Stimulated activated memory B cell treated with anti-CD40 and anti-IgM and Interleukin-4, amounts not matched to agents 10 μg/mL and 1 μg/mL and 100 μg/mL, for 72 hours (primary cell): Measurements from ENCODE around the gene KCNK2.

Experiments
- ATAC-seq: fragments of 150-1000 bp; cut with Tn5 transposase; 2 replicates; pipeline ENCODE4 v1.10.0; 2021
- H3K27ac Mint-ChIP-seq: one replicate; pipeline ENCODE4 v1.8.0; 2022; ENCODE audit warnings: mild to moderate bottlenecking, mixed read lengths
- H3K27me3 Mint-ChIP-seq: one replicate; pipeline ENCODE4 v1.8.0; 2022; ENCODE audit warnings: mixed read lengths
- H3K36me3 Mint-ChIP-seq: one replicate; pipeline ENCODE4 v1.8.0; 2022; ENCODE audit warnings: mixed read lengths
- H3K4me1 Mint-ChIP-seq: one replicate; pipeline ENCODE4 v1.8.0; 2022; ENCODE audit warnings: mixed read lengths
- H3K4me3 Mint-ChIP-seq: one replicate; pipeline ENCODE4 v1.8.0; 2022; ENCODE audit warnings: mild to moderate bottlenecking, moderate library complexity, mixed read lengths
- H3K9me3 Mint-ChIP-seq: one replicate; pipeline ENCODE4 v1.8.0; 2022; ENCODE audit warnings: mixed read lengths

KCNK2 gene

DNA sequence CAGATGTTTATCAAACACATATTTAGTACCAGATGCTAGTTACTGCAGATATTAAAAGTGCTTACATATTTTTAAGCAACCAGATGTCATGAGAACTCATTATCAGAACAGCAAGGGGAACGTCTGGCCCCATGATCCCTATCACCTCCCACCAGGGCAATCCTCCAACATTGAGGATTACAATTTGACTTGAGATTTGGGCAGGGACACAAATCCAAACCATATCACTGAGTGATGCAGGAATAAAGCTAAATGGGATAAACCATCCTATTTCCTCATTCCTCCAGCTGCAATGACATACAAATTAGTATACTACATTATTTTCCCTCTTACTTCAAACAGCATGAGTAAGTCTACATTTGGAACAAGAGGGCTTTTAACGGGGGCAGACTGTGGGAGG, 3.1 kb upstream of the KCNK2 start:
- no peak overlapping the region for H3K4me3 Mint-ChIP-seq
- H3K9me3 Mint-ChIP-seq: peaks cover 3% of the 10 kb centered on the region
- ATAC-seq: no peak
- H3K36me3 Mint-ChIP-seq: no peaks in the 10 kb centered on the region
- H3K4me1 Mint-ChIP-seq: peaks cover 5% of the 10 kb centered on the region
- H3K27me3 Mint-ChIP-seq: peaks cover 37% of the 10 kb centered on the region
- no peak overlapping the region for H3K27ac Mint-ChIP-seq

DNA sequence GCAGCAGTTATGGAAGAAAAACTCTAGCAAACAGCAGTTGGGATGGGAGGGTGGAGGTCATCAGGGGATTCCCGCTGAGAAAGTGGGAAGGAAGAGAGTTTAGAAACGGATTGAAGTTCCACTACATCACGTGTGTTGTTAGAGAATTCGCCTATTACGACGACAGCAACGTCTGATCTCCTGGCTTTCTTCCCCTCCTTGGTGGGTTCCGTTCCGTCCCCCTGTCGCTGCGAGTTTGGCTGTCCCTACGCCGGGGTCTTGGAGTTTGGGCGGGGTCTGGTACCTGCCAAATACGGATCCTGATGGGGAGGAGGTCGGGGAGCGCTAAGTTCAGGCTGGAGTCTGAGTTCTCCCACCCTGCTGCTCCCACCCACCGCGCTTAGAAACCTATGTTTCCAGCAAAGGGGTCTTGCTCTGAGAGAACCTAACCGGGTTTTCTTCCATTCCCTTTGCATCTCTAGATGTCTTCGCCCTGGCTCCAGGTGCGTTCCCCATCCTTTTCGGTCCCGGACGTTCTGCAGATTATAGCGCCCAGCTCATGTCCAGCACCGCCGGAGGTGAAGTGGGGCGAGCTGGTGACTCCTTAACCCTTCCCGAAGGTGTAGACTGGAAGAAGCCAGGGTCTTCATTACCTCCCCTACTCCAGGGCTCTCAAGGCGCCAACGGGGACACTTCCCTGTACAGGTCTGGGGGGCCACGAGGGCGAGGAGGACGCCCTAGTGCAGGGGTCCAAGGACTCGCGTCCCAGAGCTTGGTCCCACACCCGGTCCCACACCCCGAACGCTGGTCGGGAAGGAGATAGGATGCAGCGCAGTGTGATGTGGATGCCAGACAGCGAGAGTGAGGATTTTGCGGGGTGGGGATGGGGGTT, 641 bp upstream of the KCNK2 start:
- Mint-ChIP-seq H3K27ac (no peak overlapping the region), H3K36me3 (no peaks in the 10 kb centered on the region), H3K4me3 (no peak overlapping the region), H3K9me3 (peaks cover 7% of the 10 kb centered on the region), H3K4me1 (peaks cover 5% of the 10 kb centered on the region), H3K27me3 (peaks cover 45% of the 10 kb centered on the region)
- ATAC-seq: no peak

DNA sequence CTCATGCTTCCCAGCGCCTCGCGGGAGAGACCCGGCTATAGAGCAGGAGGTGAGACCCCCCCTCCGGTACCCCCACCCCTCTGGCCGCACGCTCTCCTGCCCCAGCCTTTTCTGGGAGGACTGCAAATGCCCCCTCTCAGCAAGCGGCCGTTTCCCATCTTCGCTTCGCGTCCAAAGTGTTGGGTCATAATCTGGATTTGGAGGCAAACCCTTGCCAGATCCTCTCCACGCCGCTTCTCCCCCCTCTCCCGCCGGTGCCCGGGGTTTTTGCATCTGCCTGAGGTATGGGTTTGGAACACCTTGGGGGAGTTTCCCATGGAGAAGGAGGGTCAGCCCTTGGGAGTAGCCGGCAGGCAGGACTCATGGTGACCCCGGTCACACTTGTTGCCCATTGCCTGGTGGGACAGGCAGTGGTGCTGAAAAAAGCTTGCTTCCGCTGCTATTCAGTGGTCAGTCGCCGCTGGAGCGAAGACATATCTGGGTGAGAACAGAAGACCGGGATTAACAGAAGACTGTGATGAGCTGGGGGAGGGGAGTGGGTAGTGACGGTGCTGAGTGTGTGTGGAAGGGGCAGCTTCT, 935 bp downstream of the KCNK2 start:
- ATAC-seq: no peak
- Mint-ChIP-seq H3K4me3 (no peak overlapping the region), H3K27me3 (peaks cover 47% of the 10 kb centered on the region), H3K36me3 (no peaks in the 10 kb centered on the region), H3K27ac (no peak overlapping the region), H3K9me3 (peaks cover 4% of the 10 kb centered on the region), H3K4me1 (peaks cover 5% of the 10 kb centered on the region)

DNA sequence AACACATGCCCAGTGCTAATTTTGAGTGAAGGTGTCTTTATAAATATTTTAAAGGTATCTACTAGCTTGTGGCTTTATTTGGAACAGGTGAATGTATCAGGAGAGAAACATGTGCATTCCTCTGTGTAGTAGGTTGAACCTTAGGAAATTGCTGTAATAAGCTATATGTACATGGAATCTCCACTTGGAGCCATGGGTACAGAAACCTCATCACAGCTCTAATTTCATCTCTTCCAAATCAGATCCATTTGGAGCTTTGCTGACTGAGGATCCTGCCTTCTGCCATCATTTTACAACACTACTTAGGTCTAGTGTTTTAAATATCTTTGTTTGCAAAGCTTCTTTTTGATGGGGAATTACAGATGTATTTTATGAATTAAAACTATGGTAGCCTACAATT, 2.1 kb downstream of the KCNK2 start:
- H3K27me3 Mint-ChIP-seq: peaks cover 47% of the 10 kb centered on the region
- no peaks in the 10 kb centered on the region for H3K36me3 Mint-ChIP-seq
- H3K9me3 Mint-ChIP-seq: peaks cover 4% of the 10 kb centered on the region
- H3K27ac Mint-ChIP-seq: no peak overlapping the region
- peaks cover 5% of the 10 kb centered on the region for H3K4me1 Mint-ChIP-seq
- no peak for ATAC-seq
- no peak overlapping the region for H3K4me3 Mint-ChIP-seq

DNA sequence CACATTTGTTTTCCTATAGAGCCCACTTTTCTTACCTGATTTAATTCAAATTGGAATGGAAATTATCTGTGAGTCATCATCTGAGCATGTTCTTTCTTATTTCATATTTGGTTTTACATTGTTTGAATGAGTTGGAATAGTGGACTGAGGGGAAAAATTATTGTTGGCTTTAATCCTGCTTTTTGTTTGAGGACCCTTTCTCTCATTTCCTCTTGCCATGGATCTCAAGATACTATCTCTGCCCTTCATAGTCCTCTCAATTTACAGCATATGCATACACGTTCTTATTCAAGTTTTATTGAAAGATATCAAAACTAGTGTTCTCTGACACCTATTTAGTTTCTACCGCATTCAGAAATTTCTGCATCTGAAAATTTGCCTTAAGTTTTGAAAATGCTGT, 5.1 kb downstream of the KCNK2 start:
- Mint-ChIP-seq H3K27me3 (peaks cover 28% of the 10 kb centered on the region), H3K4me3 (no peak overlapping the region), H3K9me3 (peaks cover 4% of the 10 kb centered on the region), H3K36me3 (no peaks in the 10 kb centered on the region), H3K27ac (no peak overlapping the region), H3K4me1 (no peaks in the 10 kb centered on the region)
- no peak for ATAC-seq

DNA sequence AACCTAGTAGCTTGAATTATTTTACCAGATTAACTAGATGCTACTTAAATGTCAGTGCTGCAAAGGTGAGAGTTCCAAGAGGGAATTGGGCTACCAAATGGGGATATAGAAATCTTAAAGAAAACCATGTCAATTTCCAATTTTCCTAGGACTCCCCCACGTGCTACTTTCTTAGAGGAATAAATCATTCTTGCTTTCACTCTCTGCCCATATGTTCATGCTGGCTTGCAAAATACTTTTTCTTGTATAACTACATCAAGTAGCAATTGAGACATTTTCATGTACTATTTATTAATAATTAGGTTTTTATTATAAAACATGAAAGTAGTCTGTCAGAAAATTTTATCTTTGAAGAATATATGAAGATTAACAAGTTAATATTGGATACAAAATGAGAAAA, 11.8 kb downstream of the KCNK2 start:
- H3K4me1 Mint-ChIP-seq: no peaks in the 10 kb centered on the region
- ATAC-seq: no peak
- H3K36me3 Mint-ChIP-seq: no peaks in the 10 kb centered on the region
- H3K9me3 Mint-ChIP-seq: peaks cover 2% of the 10 kb centered on the region
- no peak overlapping the region for H3K27ac Mint-ChIP-seq
- no peaks in the 10 kb centered on the region for H3K27me3 Mint-ChIP-seq
- no peak overlapping the region for H3K4me3 Mint-ChIP-seq

DNA sequence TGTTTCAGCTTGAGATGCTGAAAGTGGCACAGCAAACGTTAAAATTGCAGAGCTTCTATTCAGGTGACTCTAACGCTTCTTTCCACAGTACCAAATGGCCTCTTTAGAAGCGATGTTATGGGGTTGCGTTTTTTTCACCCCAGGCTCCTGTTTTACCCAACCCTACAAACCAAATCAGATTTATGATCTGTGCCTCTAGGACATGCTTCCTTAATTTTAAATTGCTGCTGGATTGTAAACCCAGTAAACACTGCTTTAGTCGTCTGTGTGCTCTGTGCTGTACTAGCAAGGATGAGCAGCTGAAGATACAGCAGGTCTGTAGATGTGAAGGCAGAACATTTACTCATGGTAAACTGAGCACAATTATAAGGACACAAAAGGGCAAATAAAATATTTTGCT, 13.0 kb downstream of the KCNK2 start:
- Mint-ChIP-seq H3K27ac (no peak overlapping the region), H3K9me3 (peaks cover 2% of the 10 kb centered on the region), H3K4me1 (no peaks in the 10 kb centered on the region), H3K36me3 (no peaks in the 10 kb centered on the region), H3K4me3 (no peak overlapping the region), H3K27me3 (no peaks in the 10 kb centered on the region)
- ATAC-seq: no peak

DNA sequence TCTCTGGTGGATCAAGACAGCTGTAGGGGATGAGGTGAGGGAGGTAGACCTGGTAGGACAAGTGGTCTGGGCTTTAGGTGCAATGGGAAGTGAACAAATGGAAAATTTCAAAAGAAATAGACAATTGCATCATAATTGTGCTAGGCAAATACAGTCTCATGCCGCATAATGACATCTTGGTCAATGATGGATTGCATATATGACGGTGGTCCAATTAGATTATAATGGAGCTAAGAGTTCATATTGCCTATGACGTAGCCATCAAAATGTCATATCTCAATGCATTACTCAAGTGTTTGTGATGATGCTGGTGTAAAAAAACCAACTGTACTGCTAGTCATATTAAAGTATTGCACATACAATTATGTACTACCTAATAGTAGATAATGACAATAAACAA, 19.0 kb downstream of the KCNK2 start:
- Mint-ChIP-seq H3K4me3 (no peak overlapping the region), H3K9me3 (peaks cover 2% of the 10 kb centered on the region), H3K36me3 (no peaks in the 10 kb centered on the region), H3K4me1 (no peaks in the 10 kb centered on the region), H3K27me3 (no peaks in the 10 kb centered on the region), H3K27ac (no peak overlapping the region)
- no peak for ATAC-seq

DNA sequence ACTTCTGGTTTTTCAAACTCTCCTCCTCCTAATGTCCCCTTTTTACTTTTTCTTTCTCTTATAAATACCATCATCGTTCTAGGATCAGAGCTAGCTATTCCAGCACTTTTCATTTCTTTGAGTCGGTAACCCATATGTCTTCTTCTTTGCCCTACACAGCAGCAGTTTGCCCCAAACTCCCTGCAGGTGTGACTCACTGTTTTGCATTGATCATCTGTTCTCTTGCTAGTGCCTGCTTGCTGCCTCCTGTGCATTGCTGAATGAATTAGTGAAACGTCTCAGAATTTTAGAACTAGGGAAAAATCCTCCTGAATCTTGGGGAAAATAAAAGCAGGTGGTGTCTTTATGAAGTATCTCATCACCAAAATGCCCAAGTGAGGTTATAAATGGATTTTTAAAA, 21.7 kb downstream of the KCNK2 start:
- ATAC-seq: no peak
- H3K4me3 Mint-ChIP-seq: no peak overlapping the region
- H3K36me3 Mint-ChIP-seq: no peaks in the 10 kb centered on the region
- H3K9me3 Mint-ChIP-seq: peaks cover 2% of the 10 kb centered on the region
- no peaks in the 10 kb centered on the region for H3K27me3 Mint-ChIP-seq
- no peaks in the 10 kb centered on the region for H3K4me1 Mint-ChIP-seq
- H3K27ac Mint-ChIP-seq: no peak overlapping the region

DNA sequence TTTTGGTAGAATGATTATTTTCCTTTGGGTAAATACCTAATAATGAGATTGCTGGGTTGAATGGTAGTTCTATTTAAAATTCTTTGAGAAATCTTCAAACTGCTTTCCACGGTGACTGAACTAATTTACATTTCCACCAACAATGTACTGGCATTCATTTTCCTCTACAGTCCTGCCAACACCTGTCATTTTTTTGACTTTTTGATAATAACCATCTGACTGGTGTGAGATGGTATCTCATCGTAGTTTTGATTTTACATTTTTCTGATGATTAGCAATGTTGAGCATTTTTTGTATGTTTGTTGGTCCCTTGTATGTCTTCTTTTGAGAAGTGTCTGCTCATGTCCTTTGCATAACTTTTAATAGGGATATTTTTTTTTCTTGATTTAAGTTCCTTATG, 23.5 kb downstream of the KCNK2 start:
- H3K4me1 Mint-ChIP-seq: no peaks in the 10 kb centered on the region
- no peak overlapping the region for H3K27ac Mint-ChIP-seq
- no peak for ATAC-seq
- H3K4me3 Mint-ChIP-seq: no peak overlapping the region
- peaks cover 5% of the 10 kb centered on the region for H3K9me3 Mint-ChIP-seq
- no peaks in the 10 kb centered on the region for H3K27me3 Mint-ChIP-seq
- no peaks in the 10 kb centered on the region for H3K36me3 Mint-ChIP-seq

DNA sequence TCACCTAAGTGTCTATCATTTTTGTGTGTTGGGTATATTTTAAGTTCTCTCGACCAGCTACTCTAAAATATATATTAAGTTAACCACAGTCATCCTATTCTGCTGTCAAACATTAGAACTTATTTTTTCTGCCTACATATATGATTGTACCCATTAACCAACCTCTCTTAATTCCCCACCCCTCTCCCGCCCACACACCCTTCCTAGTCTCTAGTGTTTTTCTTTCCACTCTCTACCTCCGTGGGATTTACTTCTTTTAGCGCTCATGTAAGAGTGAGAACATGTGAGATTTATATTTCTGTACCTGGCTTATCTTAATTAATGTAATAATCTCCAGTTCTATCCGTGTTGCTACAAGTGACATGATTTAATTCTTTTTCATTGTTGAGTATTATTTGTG, 26.6 kb downstream of the KCNK2 start:
- H3K9me3 Mint-ChIP-seq: peaks cover 5% of the 10 kb centered on the region
- H3K27me3 Mint-ChIP-seq: no peaks in the 10 kb centered on the region
- no peak overlapping the region for H3K4me3 Mint-ChIP-seq
- ATAC-seq: no peak
- no peaks in the 10 kb centered on the region for H3K4me1 Mint-ChIP-seq
- no peaks in the 10 kb centered on the region for H3K36me3 Mint-ChIP-seq
- H3K27ac Mint-ChIP-seq: no peak overlapping the region

DNA sequence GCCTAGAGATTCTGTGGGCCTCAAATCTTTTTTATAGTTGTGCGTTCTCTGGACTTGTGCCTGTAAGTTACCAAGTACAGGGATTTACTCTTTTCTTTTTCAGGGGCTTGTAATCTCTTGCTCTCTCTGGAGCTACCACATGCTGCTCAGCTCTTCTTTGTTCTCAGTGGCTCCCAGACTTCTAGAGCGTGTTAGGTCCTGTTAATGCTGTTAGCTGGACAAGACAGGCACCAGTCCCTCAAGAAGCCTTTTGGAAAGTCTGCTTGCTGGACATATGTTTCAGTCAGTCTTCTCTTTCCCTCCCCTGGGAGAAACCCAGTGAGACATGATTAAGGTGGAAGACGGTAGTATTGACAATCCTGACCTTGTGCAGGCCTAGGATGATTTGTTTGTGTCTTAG, 29.4 kb downstream of the KCNK2 start:
- no peaks in the 10 kb centered on the region for H3K27me3 Mint-ChIP-seq
- no peak overlapping the region for H3K27ac Mint-ChIP-seq
- peaks cover 3% of the 10 kb centered on the region for H3K9me3 Mint-ChIP-seq
- H3K4me1 Mint-ChIP-seq: no peaks in the 10 kb centered on the region
- no peaks in the 10 kb centered on the region for H3K36me3 Mint-ChIP-seq
- no peak overlapping the region for H3K4me3 Mint-ChIP-seq
- no peak for ATAC-seq

DNA sequence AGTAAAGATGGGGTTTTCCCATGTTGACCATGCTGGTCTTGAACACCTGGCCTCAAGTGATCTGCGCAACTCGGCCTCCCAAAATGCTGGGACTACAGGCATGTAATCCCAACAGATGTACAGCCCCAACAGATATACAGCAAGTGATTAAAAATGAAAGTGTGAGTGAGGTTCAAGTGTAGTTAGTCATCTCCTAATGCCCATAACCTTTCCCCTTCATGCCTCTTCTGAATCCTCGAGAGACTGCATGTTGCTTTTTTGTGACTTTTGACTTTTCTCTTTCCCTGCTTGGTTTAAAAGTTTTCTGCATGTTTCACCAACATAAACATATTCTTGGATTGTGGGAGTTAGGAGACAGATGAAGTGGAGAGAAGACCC, 31.2 kb downstream of the KCNK2 start:
- Mint-ChIP-seq H3K36me3 (no peaks in the 10 kb centered on the region), H3K27me3 (no peaks in the 10 kb centered on the region), H3K4me3 (no peak overlapping the region), H3K27ac (no peak overlapping the region), H3K9me3 (peaks cover 3% of the 10 kb centered on the region), H3K4me1 (no peaks in the 10 kb centered on the region)
- no peak for ATAC-seq

DNA sequence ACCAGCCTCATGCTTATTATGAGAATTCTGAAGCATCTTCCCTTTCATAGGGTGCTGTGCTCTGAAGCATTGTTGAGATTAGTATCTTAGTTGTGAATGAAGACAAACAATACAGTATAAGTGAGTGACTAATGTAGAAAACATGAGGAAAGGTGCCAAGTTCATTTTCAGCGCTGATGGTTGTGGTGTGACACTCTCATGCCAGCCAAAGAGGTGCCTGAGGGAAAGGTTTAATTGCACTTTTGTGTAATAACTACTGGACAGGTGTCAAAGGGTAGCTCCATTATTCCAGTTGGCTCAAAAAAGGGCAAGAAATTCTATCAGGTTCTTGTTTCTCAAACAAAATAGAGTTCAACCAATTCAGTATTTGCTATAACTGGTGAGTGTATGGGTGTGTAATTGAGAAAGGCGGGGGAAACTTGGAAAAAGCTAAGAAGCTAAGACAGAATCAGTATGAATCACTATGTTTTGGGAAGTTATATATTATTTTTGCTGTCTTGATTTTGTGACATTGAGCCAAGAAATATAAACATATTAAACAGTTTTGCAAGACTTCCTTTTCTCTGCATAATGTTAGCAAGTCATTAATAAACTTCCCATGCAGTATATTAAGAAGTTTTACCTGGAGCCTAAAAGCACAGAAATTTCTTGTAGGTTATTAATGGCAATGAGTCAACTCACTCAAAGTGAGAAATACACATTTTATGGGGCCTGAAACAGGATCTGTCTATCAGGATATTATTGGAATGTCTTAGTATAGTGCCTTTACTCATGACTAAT, 31.8 kb downstream of the KCNK2 start:
- Mint-ChIP-seq H3K36me3 (no peaks in the 10 kb centered on the region), H3K4me1 (no peaks in the 10 kb centered on the region), H3K9me3 (peaks cover 3% of the 10 kb centered on the region), H3K27ac (no peak overlapping the region), H3K27me3 (no peaks in the 10 kb centered on the region), H3K4me3 (no peak overlapping the region)
- no peak for ATAC-seq

DNA sequence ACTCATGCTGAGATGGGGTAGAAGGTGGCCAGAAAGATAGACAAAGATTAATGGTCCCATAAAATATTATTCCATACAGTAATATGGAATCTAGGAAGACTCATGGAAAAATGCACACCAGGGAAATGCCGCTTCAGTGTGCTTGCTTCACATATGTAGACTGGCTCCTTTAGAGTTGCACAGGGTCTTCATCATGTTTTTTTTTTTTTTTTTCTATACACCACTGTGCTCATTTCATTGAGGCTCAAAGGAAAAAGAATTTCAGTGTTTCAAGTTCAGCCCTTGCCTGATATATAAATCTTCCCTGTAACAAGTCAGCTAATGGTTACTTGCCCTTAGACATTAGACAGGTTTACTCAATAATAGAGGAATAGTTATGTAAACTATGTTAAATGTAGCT, 33.2 kb downstream of the KCNK2 start:
- no peak overlapping the region for H3K27ac Mint-ChIP-seq
- H3K4me1 Mint-ChIP-seq: no peaks in the 10 kb centered on the region
- no peaks in the 10 kb centered on the region for H3K9me3 Mint-ChIP-seq
- no peaks in the 10 kb centered on the region for H3K27me3 Mint-ChIP-seq
- no peaks in the 10 kb centered on the region for H3K36me3 Mint-ChIP-seq
- no peak overlapping the region for H3K4me3 Mint-ChIP-seq
- no peak for ATAC-seq

DNA sequence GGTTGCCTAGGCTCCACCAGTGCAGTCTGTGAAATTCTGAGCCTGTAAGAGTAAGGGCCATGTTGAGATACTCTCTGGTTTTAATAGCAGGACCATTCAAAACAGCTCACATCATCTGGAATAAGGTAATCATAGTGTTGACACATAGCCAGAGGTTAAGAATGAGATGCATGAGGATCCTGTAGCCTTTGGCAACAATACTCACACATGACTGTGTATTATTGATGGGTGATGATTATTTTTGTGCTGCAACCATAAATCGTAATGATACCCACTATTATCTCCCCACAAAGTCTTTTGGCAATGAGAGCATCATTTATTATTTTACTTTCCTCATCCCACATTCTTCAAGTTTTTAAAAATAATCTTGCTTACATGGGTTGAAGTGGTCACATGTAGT, 35.5 kb downstream of the KCNK2 start:
- Mint-ChIP-seq H3K27me3 (no peaks in the 10 kb centered on the region), H3K4me3 (no peak overlapping the region), H3K4me1 (no peaks in the 10 kb centered on the region), H3K27ac (no peak overlapping the region), H3K36me3 (no peaks in the 10 kb centered on the region), H3K9me3 (no peaks in the 10 kb centered on the region)
- ATAC-seq: no peak
